Stimulated activated CD8-positive, alpha-beta memory T cell treated with anti-CD3 and anti-CD28 coated beads, Interleukin-15, amount 100 ng/mL, for 24 hours (primary cell): ENCODE results near the gene SH3PXD2A.

Source experiments
- DNase-seq: peaks from one replicate; pipeline ENCODE4 v3.0.0-alpha.2; 2020; ENCODE audit warnings: low read depth

SH3PXD2A gene

DNA sequence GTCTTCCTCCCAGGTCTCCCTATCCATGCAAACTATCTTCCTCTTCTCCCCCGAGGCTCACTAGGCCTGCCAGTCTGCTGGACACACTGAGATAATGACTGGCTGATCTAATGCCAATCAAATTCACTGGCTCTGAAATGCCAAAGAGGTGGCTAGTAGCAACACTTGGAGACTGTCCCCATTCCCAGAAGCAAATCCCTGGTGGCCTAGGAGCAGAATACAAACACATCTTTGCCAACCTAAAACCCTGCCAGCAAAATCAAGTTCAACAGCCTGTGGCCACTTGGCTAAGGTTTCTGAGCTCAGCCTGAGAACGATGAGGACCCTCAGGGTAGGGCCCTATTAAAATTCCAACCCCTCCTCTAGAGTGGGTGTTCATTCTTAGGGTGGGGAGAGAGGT lies 46.6 kb downstream of the SH3PXD2A start:
- no peak for DNase-seq

GRCh38 chr10:103807996-103808395 lies 47.4 kb downstream of the SH3PXD2A start:
- no peak for DNase-seq

GRCh38 chr10:103806395-103807187 lies 48.8 kb downstream of the SH3PXD2A start:
- no peak for DNase-seq

GRCh38 chr10:103805781-103806180 lies 49.6 kb downstream of the SH3PXD2A start:
- DNase-seq: no peak

DNA sequence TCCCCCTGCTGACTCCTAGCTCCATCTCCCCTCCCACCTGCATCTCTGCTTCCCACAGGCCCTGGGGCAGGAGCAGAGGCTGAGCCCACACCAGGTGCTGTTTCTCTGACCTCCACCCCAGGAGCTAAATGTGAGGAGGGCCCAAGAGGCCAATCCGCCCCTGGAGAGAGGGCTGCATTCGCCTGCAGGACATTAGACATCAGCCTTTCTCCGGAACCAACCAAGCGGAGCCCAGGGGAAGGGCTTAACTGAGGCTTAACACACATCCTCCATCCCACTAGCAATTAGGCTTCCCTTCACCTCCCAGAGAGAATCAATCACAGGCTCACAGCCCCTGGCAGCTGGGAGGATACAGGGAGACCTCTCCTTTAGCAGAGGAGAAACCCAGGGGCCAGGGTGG lies 50.5 kb downstream of the SH3PXD2A start:
- DNase-seq: no peak

DNA sequence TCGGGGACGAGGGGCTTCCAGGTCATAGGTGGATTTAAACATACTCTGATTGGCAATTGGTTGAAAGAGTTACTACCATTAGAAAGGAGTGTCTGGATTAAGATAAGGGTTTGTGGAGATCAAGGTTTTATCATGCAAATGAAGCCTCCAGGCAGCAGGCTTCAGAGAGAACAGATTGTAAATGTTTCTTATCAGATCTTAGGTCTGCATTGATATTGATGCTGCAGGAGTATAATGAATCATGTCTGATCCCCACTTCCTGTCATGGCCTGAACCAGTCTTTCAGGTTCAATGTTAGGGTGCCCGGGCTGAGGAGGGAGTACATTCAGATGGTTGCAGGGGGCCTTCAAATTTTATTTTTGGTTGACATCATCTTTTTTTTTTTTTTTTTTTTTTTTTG lies 51.4 kb downstream of the SH3PXD2A start:
- no peak for DNase-seq

- no peak for DNase-seq
Measured at GRCh38 chr10:103802637-103803353, 52.6 kb downstream of the SH3PXD2A start.

GRCh38 chr10:103802081-103802480 lies 53.3 kb downstream of the SH3PXD2A start:
- DNase-seq: no peak

- DNase-seq: no peak
Measured at GRCh38 chr10:103800789-103801540, 54.4 kb downstream of the SH3PXD2A start.

GRCh38 chr10:103800089-103800488 lies 55.3 kb downstream of the SH3PXD2A start:
- DNase-seq: no peak

DNA sequence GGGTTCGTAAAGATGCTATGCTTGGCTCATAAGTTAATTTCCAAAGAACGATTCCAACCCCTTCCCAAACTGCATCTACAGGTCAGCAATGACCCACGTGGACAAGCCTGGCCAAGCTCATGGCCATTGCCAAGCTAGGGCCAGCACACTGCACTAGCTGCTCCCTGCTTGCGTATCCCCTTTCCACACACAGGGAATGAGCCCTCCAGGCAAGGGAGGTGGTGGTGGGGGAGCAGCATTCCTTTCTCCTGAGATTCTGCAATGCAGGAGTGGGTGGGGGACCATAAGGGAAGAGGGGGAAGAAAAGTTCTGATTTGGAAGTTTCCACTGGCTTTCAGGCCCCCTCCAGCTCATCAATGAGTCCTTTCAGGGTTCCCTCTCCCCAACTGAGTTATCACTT lies 56.0 kb downstream of the SH3PXD2A start:
- no peak for DNase-seq

GRCh38 chr10:103798511-103798910 lies 56.9 kb downstream of the SH3PXD2A start:
- DNase-seq: no peak

DNA sequence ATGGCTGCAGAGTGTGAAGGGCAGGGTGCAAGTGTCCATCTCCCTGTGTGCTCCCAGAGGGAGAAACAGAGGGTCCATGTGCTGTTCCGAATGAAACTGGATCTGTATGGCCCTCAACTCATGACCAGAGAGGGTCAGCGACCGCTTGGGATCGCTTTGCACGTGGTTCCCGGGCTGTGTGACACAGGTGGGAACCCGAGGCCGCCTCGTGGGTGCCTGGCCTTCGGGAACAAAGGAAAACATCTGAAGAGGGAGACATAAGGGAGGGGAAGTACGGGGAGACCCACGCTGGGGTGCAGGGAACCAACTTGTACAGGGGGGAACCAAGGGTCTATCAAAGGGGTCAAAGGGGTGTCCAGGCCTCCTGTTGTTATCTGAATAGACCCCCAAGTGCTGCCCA lies 57.5 kb downstream of the SH3PXD2A start:
- no peak for DNase-seq

DNA sequence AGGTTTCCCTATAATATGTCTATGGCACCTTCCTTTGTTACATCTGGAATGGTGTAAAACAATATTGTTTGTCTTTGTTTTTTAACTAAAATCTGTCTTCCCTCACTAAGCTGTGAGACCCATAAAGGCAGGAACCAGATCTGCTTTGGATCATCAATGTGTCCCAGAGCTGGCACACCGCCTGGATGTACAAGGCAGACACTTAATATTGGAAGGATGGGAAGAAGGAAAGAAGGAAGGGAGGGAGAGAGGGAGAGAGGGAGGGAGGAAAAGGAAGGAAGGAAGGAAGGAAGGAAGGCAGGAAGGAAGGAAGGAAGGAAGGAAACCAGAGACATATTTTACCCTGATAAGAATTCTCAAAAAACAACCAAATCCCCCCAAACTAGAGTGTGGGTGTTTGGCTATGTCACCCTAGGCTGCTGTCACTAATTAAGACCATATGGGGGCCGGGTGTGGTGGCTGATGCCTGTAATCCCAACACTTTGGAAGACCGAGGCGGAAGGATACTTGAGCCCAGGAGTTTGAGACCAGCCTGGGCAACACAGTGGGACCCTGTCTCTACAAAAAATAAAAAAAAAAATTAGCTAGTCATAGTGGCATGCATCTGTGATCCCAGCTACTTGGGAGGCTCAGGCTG lies 59.6 kb downstream of the SH3PXD2A start:
- DNase-seq: no peak

DNA sequence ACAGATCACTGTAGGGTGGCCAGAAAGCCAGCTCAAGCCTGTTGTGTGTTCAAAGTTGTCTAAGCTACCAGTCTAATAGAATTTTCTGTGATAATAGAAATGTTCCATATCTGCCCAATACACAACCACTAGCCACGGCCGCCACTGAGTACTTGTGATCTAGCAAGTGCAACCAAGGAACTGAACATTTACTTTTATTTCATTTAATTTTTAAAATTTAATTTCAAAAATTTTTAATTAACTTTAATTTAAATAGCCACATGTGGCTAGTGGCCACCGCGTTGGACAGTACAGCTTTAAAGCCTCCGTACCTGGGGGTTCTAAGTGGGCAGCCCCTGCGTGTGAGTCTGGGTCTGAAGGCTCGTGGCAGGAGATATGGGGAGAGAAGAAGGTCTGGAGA lies 60.4 kb downstream of the SH3PXD2A start:
- no peak for DNase-seq

DNA sequence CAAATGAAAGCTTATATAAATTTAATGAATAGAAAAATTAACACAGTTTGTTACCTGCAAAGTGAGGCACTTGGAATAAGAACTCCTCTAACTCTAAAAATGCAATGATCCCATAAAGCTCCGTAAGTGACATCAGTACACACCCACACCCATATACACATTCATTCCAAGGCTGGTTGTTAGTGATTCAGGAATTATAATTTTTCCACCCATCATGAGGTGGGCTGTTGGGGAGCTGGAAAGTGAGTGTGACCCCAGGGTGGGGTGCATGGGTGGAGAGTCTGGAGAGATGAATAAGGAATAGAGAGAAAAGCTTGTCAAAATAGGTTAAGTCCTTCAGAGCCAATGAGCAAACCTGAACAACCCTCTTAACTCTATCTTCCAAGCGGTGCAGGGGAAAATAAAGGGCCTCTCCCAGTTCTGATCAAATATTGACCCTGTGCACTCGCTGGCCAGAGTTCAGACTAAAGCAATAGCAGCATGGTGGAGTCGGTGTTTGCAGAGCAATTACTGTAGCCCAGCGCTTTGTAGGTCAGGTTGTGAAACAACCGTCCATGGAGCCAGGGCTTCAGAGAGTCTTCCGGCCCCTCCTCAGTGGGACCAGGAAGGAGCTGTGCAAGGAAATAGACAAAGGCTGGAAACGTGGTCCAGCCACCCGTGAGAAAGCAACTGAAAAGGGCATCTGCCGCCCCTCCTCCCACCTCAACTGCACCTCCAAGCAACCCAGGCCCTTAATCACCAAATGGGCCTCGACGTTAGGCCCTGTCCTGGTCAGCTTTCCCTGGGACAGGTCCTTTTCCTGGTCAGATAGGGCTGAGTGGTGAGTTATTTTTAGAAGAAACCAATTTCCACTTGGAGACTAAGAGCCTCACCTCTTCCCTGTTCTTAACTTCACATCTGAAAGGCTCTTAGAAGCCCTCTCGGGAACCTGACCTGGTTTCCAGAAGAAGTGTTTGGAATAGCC lies 61.2 kb downstream of the SH3PXD2A start:
- no peak for DNase-seq

DNA sequence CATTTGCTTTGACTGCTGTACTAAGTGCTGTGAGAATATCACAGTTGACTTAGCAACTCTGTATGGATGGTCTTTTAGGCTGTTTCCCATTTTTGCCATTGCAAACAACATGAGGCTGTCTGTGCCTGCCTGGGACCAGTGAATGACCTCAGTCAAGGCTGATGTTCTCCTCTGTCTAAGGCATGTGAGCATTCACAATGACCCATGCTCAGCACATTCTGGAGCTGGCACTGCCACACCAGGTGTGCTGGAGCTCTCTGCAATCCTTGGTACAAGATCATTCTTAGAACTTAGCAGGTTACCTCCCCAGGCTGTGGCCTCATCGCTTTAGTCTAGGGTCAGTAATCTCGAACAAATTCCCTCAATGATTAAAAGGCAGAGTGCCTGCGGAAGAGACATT lies 61.9 kb downstream of the SH3PXD2A start:
- no peak for DNase-seq

DNA sequence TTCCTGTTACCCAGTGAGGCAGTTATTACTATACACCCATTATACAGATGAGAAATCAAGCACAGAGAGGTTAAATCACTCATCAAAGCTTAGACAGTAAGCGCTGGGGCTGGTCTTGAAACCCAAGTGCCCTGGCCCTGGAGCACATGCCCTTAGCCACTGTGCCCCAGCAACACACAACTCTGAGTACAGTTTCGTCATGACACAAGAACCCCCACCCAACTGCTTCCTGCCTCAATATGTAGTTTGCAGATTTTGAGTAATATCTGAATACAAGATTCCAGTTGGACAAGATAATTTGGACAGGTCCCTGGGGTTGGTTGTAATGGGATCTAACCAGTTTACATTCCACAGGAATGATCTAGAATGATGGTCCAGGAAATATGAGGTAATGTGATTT lies 62.8 kb downstream of the SH3PXD2A start:
- no peak for DNase-seq

DNA sequence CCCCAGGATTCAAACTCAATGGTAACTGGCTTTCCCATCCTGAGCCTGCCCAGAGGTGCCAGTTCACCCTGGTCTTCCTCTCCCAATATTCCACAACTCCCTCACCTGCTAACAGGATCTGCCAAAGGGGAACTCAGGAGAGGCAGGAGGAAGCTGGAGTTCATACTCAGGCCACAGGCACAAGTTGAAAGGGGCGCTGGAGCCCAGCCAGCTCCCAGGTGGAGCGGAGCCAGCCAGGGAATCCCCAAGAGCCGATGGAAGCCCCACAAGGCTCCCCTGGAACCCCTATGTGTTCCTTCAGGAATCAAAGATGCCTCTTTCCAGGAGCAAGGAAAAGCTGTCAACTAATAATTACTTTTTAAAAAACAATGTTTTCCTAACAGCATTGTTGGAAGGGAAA lies 63.5 kb downstream of the SH3PXD2A start:
- DNase-seq: no peak

DNA sequence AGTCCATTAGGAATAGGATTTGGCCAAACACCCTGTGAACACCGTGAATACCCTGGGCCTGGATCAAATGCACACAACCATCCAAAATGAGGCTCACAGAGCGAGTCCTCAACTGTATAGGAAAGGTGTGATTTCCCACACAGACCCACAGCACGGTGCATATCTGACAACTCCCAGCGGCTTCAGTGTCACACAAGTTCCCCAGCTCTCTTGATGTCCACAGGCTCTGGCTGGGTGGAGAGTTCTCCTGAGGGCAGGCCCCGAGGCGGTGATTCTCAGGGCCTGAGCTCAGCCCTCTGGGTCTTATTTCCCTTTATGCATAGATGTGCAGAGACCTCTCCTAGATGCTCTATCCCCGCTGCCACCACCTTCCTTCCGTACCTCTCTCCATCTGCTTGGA lies 64.1 kb downstream of the SH3PXD2A start:
- DNase-seq: no peak

DNA sequence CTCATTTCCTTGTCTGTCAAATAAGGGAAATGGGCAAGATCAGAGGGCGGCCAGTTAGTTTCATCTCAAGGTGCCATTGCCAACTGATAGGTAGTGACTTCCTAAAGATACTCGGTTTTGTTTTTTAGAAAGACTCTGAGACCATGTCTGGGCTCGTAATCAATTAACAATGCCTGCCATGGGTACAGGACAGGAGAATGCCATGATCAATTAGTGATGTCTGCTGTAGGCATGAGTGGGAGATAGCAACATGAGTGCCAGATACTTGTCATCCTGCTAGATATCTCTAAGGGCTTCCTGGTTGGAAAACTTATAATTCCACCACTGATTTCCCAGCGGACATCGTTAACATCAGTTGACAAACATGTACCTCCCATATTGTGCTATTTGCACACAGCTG lies 64.8 kb downstream of the SH3PXD2A start:
- DNase-seq: no peak
